Muscle layer of duodenum (tissue), 2 donors: ENCODE results near the gene GRIK2.
A peak's percentile ranks its signal among the peaks of the same experiment; 100 is the strongest.

Experiments used
- H3K27ac ChIP-seq: one replicate; pipeline ENCODE4 v1.7.0; 2013; ENCODE audit warnings: mild to moderate bottlenecking, low read length
- H3K27me3 ChIP-seq: one replicate; pipeline ENCODE4 v1.7.0; 2013; ENCODE audit warnings: low read depth, mild to moderate bottlenecking, control low read depth, low read length
- H3K36me3 ChIP-seq, 2 donors: one replicate each; pipeline ENCODE4 v1.7.0; 2013; ENCODE audit warnings: low read length in 2 of 2, control low read depth in 1 of 2, mild to moderate bottlenecking in 1 of 2; ENCODE audit not compliant: insufficient read depth in 2 of 2, control insufficient read depth in 1 of 2
- H3K4me1 ChIP-seq, 2 donors: one replicate each; pipeline ENCODE4 v1.7.0; 2013; ENCODE audit warnings: low read length in 2 of 2, mild to moderate bottlenecking in 2 of 2, control low read depth in 1 of 2, moderate library complexity in 1 of 2; ENCODE audit not compliant: insufficient read depth in 2 of 2, control insufficient read depth in 1 of 2
- H3K4me3 ChIP-seq, 2 donors: one replicate each; pipeline ENCODE4 v1.7.0; 2013; ENCODE audit warnings: low read length in 2 of 2, low read depth in 1 of 2, mild to moderate bottlenecking in 1 of 2
- H3K9me3 ChIP-seq, 2 donors: one replicate each; pipeline ENCODE4 v1.7.0; 2013; ENCODE audit warnings: low read length in 2 of 2, control low read depth in 1 of 2, mild to moderate bottlenecking in 1 of 2; ENCODE audit not compliant: control insufficient read depth in 1 of 2
- donor health status: healthy.

The GRIK2 gene

GRCh38 chr6:101391772-101392585 is 1.5 kb upstream of the GRIK2 start:
- Histone ChIP-seq H3K4me3 (peak overlapping the region in 1 of 2 donors; percentile 70), H3K36me3 (no peaks in the 10 kb centered on the region), H3K4me1 (peaks cover 0 to 25% of the 10 kb centered on the region in 2 donors), H3K27ac (no peak overlapping the region), H3K9me3 (no peaks in the 10 kb centered on the region), H3K27me3 (peaks cover 6% of the 10 kb centered on the region)

- Histone ChIP-seq H3K4me3 (peak overlapping the region; percentile 38 to 70), H3K27ac (no peak overlapping the region), H3K9me3 (no peaks in the 10 kb centered on the region), H3K36me3 (no peaks in the 10 kb centered on the region), H3K4me1 (peaks cover 0 to 25% of the 10 kb centered on the region in 2 donors), H3K27me3 (peaks cover 6% of the 10 kb centered on the region)
Measured at GRCh38 chr6:101392586-101393230, 800 bp upstream of the GRIK2 start.

DNA sequence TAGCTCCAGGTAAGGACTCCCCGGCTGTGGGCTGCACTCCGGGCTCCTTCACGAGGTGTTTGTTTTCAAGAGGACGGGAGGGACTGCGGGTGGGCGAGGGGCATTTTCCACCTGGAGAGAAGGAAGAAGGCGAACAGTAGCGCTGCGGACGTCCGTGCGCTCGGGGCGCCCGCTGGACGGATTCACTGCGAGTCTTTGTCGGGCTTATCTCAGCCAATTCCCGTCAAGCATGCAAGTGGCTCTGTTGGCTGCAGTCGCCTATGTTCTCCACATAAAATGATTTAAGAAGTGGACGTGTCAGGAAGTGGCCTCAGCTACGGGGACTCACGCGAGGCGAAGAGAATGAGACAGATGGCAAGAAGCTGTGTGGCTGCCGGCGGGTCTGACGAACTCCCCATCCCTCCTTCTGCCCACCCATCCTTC is 332 bp downstream of the GRIK2 start:
- Histone ChIP-seq H3K27ac (no peak overlapping the region), H3K27me3 (peaks cover 6% of the 10 kb centered on the region), H3K4me3 (peak overlapping the region; percentile 17 to 70)

DNA sequence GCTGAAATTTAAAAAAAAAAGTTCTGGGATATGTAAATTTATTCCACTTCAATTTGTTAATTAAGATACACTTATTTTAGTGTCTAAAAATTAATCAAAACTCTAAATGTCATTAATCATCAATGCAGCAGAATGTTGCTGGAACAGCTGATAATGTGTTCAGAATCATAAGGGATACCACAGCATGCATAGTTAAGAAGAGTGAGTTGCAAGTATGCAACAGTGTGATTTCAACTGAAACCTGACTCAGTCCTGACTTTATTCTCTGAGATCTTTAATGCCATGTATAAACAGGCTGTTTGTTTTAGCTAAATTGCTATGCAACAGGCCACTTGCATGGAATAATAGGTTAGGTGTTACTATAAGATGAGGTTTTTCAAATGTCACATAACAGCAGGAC is 1.4 kb downstream of the GRIK2 start:
- H3K27me3 ChIP-seq, result peaks cover 13% of the 10 kb centered on the region
- H3K4me1 ChIP-seq, result peaks cover 0 to 25% of the 10 kb centered on the region in 2 donors
- no peaks in the 10 kb centered on the region for H3K36me3 ChIP-seq
- H3K9me3 ChIP-seq, result no peaks in the 10 kb centered on the region
- H3K27ac ChIP-seq, result no peak overlapping the region
- no peak overlapping the region for H3K4me3 ChIP-seq

More for the DNA sequence above, 332 bp downstream of the GRIK2 start:
- H3K9me3 ChIP-seq, result no peaks in the 10 kb centered on the region
- peaks cover 0 to 25% of the 10 kb centered on the region in 2 donors for H3K4me1 ChIP-seq
- H3K36me3 ChIP-seq, result no peaks in the 10 kb centered on the region

- Histone ChIP-seq H3K36me3 (no peaks in the 10 kb centered on the region), H3K27me3 (peaks cover 15% of the 10 kb centered on the region), H3K27ac (no peak overlapping the region), H3K4me3 (no peak overlapping the region), H3K4me1 (peaks cover 0 to 25% of the 10 kb centered on the region in 2 donors), H3K9me3 (no peaks in the 10 kb centered on the region)
Measured at GRCh38 chr6:101395345-101395744, 1.8 kb downstream of the GRIK2 start.

- H3K27me3 ChIP-seq, result peaks cover 15% of the 10 kb centered on the region
- H3K27ac ChIP-seq, result no peak overlapping the region
- H3K4me1 ChIP-seq, result peaks cover 0 to 24% of the 10 kb centered on the region in 2 donors
- no peaks in the 10 kb centered on the region for H3K36me3 ChIP-seq
- no peaks in the 10 kb centered on the region for H3K9me3 ChIP-seq
- no peak overlapping the region for H3K4me3 ChIP-seq
Measured at GRCh38 chr6:101396548-101397173, 3.2 kb downstream of the GRIK2 start.

DNA sequence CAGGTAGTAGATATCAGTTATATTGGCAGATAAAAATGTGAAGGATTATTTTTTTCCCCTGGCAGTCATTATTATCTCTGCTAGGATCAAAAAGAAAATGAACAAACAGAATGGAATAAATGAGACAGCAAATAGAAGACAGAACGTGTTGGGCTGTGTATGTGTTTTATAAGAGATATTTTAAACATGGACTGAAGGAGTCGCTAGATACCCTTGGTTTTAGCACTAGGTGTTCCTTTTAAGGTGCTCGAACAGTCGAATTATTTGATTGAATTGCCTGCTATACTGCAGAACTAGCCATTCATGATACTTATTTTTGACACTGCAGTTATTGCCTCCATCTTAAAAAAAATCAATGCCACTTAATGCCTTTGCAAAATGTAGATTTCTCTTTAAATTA is 3.7 kb downstream of the GRIK2 start:
- Histone ChIP-seq H3K27me3 (peaks cover 15% of the 10 kb centered on the region), H3K4me3 (no peak overlapping the region), H3K36me3 (no peaks in the 10 kb centered on the region), H3K4me1 (peaks cover 0 to 25% of the 10 kb centered on the region in 2 donors), H3K9me3 (no peaks in the 10 kb centered on the region), H3K27ac (no peak overlapping the region)

GRCh38 chr6:101398716-101399615 is 5.5 kb downstream of the GRIK2 start:
- Histone ChIP-seq H3K27me3 (peaks cover 19% of the 10 kb centered on the region), H3K27ac (no peak overlapping the region), H3K4me3 (no peak overlapping the region)

DNA sequence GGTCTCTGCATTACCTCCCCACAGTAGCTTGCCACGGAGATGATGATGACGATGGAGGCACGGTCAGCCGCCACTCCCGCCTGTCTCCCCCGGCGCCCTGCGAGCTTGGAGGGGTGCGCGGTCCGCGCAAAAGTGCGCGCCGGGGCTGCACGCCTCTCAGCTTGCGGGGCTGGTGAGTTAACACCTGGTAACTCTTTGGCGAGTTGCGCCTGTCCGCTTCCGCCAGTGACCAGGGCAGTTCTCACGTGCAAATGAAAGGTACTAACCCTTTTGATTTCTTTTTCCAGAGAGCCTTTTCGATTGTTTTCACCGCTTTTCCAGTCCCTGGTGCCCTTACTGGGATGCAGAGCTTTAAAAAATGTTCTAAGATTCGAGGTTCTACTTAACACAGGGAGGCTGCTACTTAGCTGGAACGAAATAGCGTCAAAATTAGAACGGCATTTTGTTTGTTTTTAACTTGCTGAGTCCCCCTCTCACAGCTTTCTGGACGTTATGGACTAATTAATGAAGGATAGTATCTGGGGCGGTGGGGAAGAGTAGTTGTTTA is 6.2 kb downstream of the GRIK2 start:
- no peaks in the 10 kb centered on the region for H3K9me3 ChIP-seq
- H3K36me3 ChIP-seq, result no peaks in the 10 kb centered on the region
- peaks cover 19% of the 10 kb centered on the region for H3K27me3 ChIP-seq
- no peak overlapping the region for H3K27ac ChIP-seq
- H3K4me3 ChIP-seq, result no peak overlapping the region
- H3K4me1 ChIP-seq, result peaks cover 0 to 13% of the 10 kb centered on the region in 2 donors

More at GRCh38 chr6:101398716-101399615, 5.5 kb downstream of the GRIK2 start:
- Histone ChIP-seq H3K9me3 (no peaks in the 10 kb centered on the region), H3K4me1 (peaks cover 0 to 15% of the 10 kb centered on the region in 2 donors), H3K36me3 (no peaks in the 10 kb centered on the region)

DNA sequence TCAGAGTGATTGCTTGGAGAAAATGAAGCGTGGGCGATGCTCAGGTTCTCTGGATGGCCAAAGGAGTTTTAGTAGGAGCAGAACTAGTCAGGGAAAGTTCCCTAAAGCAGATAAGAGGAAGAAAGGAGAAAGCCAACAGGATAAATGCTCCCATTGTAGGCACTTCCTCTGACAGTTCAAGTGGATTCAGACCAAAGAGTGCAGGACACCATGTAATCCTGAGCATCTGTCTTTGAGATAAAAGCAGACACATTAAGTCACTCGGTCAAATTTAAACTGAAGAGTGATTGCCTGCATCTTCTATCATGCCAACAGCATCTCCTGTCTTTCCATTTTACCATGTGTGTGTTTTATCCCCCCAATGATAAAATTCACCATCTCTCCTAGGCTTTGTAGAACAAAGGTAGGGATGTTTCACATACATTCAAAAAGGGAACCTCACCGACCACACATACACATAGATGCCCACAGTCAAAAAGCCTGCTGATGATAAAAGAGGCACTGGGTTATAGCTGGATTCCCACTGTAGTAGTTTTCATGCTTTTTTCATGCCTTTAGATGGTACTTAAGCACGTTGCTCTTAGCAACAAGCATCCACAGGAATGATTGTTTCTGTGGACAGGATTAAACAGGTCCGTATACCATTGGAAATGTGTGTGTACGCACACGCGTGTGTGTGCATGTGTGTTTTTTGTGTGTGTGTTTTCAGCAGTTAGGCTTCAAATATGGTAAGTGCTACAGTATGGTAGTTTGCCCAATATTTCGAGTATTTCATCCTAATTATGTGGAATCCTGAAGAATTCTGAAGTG is 7.0 kb downstream of the GRIK2 start:
- H3K9me3 ChIP-seq, result no peaks in the 10 kb centered on the region
- H3K36me3 ChIP-seq, result no peaks in the 10 kb centered on the region
- H3K4me3 ChIP-seq, result no peak overlapping the region
- H3K4me1 ChIP-seq, result peaks cover 0 to 13% of the 10 kb centered on the region in 2 donors
- H3K27ac ChIP-seq, result no peak overlapping the region
- H3K27me3 ChIP-seq, result peaks cover 19% of the 10 kb centered on the region
